Measurements from ENCODE around the gene TRIM10.
"Not testable (repeated sequence)": the region's sequence is repeated elsewhere in the genome, so short reads cannot be mapped to it uniquely, and the experiment has no call there.

Gene TRIM10

DNA sequence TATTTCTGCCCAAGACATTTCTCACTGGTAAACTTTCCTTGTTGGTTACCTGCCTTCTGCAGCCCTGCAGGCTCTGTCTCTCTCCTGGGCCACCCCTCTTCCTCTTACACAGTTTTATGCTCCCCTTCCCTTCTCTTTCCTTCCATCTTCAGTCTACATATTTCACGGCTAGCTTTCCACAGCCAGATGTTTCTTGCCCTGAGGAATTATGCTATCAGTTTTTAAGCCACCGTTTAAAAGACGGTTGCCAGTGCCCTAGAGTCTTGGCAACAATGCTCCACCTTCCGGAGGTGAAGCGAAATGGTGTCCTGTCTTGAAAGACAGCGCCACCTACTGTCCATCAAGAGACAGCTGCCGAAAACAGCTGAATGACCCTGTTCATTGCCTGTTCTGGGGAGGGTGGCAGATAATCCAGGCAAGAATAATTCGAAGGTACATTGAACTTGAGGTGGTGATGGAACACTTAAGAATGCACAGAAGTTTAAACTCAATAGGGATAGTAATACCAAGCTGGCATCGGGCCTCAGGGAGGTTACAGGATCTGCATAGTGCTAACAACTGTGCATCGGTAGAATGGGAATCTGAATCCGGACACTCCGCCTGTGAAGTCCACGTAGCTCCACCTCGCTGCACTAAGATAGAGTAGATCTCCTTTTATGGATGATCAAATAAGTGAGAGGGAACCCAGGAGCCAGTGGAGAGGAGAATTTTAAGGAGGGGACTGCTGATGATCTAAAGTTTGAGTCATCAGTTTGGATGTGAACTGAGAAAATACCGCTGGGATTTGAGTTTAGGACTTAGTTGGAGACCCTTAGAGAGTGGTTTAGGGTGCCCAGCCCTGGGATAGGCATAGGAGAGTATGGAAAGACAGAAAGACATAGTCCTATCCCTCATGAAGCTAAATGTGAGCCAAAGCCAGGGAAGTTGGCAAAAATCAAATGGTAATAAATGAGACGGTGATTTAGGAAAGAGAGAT is 29.8 kb downstream of the TRIM10 start:
- in situ Hi-C loops (cut with MboI; ENCODE audit: low sequenced_read_pairs), result no loop called here

DNA sequence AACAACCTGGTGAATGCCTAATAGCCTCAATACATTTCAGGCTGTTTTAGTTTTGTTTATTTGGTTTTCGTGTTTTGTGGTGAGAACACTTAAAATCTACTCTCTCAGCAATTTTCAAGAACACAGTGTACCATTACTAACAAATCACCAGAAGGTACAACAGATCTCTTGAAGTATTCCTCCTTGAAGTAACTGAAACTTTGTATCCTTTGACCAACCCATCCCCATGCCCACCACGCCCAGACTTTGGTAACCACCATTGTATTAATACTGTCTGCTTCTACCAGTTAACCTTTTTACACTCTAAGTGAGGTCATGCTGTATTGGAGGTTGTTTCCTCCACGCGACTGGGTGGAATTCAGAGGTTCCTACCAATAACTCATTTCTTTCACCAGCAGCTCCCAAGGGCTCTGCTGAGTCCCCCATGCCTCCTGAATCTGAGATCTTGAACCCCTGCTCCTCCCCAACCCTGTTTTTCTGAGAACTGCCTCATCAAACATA is 30.8 kb downstream of the TRIM10 start:
- in situ Hi-C loops (cut with MboI; ENCODE audit: low sequenced_read_pairs), result no loop called here

DNA sequence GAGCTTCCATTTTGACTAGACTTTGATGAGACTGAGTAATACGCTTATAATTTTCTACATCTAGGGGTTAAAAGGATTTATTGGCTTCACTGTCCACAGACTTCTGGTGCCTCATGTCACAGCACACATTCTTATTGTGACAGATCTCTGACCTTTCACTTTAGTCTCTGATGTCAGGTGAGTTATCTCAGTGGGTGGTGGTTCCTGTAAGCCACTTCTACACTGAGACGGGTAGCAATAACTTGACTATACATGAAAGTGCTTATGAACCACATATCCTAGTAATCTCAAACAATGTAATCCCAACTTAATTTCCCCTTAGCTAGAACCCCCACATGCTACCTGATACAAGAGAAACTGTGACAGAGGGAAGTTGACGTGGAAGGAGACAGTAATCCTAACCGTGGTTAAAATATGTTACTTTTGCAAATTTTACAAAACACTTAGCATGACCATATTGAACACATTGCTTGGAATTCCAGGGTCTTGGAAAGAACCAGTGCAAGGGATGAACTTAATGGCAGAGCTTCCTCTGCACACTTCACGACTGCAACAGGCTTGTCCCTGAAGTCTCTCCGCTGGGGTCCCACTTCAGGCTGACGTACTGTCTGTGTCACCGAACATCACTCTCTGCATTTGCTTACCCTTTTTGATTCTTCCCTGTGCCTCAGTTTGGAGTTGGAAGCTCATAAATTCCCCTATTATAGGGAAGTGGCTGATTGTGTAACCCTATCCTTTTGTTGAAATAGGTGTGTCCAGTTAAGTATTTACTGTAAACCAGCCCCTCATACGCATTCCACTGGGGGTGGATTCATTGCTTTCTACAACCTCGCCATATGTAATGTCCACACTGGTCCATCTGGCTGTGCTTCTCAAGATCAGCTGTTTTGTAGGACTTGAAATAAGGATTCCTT is 31.5 kb downstream of the TRIM10 start:
- in situ Hi-C loops (cut with MboI; ENCODE audit: low sequenced_read_pairs), result no loop called here

DNA sequence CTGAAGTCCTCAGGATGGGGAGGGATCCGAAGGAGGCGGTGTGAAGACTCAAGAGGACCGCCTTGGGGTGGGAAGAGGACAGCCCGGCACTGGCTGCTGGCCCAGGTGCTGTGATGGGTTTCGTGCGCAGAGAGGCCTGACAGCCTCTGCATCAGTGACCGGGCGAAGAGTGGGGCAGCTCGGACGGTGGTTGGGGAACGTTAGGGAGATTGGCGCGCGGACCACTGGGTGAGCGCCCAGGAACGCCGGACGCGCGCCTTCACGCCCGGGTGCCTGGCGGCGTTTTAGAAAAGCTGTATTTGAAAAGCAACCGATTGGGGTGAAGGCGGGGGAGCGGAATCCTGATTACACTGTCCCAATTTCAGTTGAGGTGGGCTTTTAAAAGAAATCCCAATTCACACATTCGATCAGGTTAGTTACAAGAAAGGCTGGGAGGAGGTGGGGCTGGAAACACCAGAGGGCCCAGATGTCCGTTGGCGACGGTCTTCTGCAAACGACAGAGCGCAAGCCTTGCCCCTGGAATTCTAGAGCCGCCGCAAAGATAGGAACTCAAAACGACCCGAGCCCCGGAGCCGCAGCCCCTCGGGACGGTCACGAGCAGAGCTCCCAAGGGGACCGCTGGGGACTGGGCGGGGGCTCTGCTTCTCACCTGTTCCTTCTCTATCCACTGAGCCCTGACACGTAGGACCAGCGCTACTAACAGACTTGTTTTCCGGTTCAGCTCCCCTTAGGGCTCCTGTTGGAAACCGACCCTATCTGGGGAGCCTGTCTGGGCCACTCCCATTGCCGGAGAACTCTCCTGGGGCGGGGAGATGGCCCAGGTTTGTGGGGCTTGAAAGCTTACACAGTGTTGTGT is 33.5 kb downstream of the TRIM10 start:
- in situ Hi-C loops (cut with MboI; ENCODE audit: low sequenced_read_pairs), result no loop called here

DNA sequence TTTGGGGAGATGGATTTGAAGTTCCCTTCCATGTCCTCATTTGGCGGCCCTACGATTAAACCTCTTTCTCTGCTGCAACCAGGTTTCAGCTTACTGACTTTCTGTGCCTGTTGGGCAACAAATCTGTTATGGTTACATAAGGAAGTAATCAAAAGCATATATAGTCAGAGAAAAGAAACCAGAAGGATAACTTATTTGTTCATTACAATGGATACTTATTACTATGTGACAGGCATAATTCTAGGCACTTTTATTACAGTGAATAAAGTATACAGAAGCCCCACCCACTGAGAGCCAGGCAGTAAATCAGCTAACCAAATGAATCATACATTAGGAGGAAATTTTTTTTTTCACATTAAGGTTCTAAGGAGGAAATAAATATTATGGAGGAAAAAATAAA is 38.5 kb downstream of the TRIM10 start:
- in situ Hi-C loops (cut with MboI; ENCODE audit: low sequenced_read_pairs), result no loop called here

DNA sequence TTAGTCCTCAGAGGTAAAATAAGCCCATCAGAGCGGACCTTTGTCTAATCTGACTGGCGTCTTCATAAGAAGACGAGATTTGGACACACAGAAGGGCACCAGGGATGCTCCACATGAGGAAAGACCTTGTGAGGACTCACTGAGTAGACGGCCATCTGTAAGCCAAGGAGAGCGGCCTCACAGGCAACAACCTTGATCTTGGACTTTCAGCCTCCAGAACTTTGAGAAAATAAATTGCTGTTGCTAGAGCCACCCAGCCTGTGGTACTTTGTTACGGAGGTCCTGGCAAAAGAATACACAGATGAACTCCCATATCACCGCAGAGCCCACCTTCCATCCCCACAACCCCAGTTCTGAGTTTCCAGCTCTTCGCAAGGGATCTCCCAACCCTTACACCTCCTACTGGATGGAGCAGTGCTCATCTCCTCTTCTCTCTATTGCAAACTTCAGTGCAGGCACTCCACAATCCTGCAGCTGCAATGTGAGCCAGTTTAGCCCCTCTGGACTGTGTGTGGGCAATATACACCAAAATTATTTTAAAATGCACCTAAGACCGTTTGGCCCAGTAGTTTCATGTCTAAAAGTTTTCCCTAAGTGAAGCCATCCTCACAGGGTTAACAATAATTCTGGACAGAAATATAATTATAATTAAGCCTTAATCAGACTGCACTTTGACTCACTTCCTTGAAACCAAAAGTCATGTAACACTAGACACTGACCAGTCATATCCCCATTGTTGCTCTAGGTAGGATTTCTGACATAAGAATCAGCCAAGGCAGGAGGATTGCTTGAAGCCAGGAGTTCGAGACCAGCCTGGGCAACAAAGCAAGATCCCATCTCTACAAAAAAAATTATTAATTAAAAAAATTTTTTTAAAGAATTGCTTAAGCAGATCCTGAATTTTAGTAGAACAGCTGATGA is 39.3 kb downstream of the TRIM10 start:
- in situ Hi-C loops (cut with MboI; ENCODE audit: low sequenced_read_pairs), result no loop called here

DNA sequence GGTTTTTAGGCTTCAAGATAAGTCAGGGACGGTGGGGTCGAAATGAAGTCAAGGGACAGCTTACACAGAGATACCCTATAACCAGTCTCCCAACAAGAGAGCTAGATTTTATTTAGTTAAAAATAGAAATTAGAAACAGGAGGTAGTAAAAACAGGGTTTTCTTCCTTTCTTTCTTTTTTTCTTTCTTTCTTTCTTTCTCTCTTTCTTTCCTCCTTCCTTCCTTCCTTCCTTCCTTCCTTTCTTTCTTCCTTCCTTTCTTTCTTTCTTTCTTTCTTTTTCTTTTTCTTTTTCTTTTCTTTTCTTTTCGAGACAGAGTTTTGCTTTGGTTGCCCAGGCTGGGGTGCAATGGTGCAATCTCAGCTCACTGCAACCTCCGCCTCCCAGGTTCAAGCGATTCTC is 42.3 kb downstream of the TRIM10 start:
- in situ Hi-C loops (cut with MboI; ENCODE audit: low sequenced_read_pairs), result not testable (repeated sequence)

DNA sequence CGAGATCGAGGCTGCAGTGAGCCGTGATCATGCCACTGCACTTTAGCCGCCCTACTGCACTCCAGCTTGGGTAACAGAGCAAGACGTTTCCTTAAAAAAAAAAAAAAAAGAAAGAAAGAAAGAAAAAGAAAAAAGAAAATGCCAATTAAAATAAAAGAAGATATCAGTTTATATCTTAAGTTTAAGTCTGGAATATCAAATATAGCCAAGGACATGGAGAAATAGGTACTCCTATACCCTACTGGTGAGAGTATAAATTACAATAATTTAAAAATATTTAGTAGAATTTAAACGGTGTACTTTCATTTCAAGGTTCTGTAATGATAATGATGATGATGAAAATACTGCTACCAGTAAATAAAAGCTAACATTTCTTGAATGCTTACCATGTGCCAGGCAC is 44.3 kb downstream of the TRIM10 start:
- in situ Hi-C loops (cut with MboI; ENCODE audit: low sequenced_read_pairs), result no loop called here

DNA sequence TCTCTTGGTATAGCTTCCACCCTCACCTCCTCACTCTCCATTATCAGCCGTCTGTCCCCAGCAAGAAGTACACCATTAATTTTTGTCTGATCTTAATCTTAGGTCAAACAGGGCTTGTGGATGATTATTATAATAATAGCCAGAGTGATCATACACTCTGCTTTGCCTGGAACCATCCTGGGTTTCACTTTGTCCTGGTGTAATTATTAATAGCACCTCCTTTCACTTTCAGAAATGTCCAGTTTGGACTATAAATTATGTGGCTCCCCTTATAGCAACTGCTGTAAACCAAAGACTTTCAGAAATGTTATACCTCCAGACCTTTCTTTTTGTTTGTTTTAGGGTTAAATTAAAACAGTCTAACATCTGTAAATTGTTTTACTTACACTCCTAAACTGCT is 47.2 kb downstream of the TRIM10 start:
- in situ Hi-C loops (cut with MboI; ENCODE audit: low sequenced_read_pairs), result no loop called here

DNA sequence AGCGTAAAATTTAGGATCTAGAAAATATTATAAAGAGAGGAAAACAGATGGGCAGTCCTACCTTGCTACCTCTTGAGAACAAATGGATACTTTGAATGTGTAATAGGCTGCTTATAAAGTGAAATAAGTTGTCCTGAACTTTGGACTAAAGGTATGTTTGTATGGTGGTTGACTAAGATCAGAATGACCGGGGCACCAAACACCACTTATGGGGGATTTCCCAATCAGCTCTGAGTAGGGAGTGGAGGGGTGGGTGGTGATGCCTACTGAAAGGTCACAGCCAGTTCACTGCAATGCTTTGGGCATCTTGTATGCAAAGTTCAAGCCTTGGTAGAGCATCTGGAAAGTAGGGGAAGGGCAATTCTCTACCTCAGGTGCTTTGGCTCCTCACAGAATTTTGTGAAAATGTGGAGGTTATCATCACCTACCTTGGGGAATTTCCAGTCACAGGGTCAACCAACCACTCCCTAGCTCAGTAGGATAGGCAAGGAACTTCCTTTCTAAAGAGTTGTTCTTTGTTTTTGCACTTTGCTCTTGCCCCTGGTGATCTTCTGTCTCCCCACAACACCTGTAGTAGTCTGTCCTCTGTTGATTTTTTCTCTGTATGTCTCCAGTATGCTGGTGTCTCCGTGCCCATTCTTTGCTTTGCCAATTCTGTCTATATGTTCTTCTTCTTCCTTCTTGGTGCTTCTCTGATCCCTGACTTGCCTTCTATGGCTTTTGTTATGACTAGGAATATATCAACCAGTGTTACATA is 47.8 kb downstream of the TRIM10 start, which contains the start of gene TRIM31:
Gene TRIM31, minus strand, starts transcription at position 88 of the 757 bp plus-strand sequence. CDS start 285 bp downstream, outside the sequence.
- in situ Hi-C loops (cut with MboI; ENCODE audit: low sequenced_read_pairs), result no loop called here

DNA sequence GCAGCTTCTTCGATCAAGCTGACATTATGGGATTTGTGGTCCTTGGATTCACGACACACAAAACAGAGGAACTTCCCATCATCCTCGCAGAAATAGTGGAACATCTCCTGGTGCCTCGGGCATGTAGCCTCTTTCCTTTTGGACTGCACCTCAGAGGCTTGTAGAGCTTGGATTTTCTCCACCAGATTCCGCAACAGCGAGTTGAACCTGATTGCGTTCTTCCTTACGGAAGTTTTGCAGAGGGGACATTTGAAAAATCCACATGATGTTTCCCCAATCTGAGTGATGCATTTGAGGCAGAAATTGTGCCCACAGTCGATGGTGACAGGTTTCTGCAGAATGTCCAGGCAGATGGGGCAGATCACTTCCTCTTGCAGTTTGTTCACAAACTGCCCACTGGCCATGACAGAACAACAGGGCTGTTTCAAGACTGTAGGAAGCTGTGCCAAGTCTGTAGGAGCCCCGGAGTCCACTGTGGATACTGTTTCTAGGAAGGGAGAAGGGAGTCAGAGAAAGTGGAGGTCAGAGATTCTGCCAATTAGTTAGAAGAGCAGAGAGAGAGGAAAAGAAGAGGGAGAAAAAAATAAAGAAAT is 48.5 kb downstream of the TRIM10 start:
- in situ Hi-C loops (cut with MboI; ENCODE audit: low sequenced_read_pairs), result no loop called here

DNA sequence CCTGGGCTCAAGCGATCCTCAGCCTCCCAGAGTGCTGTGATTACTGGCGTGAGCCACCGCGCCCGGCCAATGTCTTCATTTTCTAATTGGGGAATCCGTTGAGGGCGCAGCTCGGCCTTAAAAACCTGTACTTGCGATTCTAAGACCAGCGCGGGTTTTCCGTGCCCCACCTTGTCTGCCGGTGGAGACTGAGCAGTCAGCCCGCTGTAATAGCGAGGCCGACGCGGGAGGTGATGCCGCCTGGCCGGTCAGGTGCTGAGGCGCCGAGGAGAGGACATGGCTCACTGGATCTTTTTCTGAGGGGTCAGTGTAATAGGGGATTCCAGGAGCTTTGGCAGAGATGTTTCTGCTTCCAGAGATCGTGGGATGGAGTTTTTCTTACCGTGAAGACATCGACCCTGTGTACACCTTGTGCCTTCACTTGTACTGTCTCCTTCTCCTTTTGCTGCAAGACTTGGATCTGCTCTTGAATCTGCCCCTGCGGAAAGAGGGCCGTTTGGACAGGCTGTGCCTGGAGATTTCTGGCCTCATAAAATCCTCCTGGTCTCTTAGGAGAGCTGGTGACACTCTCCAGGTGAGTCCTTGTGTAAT is 49.6 kb downstream of the TRIM10 start:
- in situ Hi-C loops (cut with MboI; ENCODE audit: low sequenced_read_pairs), result no loop called here

DNA sequence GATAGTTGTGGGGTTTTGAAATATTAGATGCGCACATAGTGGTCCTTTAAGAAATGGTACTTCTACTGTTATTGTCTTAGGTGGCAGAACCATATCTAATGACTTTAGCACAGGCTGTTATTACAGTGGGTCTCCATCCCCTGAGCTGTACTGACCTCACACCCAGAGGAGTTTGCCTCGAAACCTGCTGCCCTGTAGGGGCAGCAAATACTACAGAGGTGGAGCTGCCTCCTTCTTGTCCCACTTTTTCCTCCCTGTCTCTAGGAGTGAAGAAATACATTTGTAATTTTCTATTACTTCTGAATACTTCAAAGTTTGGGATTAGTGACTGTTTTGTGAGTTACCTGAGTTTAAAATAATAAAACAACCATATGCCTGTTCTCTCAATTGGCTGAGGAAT is 56.4 kb downstream of the TRIM10 start:
- in situ Hi-C loops (cut with MboI; ENCODE audit: low sequenced_read_pairs), result no loop called here

DNA sequence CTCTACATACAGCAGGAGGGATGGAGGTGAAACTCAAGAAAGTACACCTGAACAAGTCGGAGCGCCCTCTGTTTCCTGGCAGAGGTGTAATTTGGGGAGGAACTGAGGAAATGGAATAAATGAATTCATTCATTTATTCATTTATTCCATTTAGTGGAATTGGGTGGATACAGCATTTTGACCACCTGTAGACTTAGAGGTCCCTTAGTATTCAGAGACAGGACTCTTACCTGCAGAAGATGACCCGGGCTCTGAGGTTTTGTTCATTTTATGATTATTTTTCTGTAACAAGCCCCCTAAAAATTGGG is 57.2 kb downstream of the TRIM10 start:
- in situ Hi-C loops (cut with MboI; ENCODE audit: low sequenced_read_pairs), result no loop called here

DNA sequence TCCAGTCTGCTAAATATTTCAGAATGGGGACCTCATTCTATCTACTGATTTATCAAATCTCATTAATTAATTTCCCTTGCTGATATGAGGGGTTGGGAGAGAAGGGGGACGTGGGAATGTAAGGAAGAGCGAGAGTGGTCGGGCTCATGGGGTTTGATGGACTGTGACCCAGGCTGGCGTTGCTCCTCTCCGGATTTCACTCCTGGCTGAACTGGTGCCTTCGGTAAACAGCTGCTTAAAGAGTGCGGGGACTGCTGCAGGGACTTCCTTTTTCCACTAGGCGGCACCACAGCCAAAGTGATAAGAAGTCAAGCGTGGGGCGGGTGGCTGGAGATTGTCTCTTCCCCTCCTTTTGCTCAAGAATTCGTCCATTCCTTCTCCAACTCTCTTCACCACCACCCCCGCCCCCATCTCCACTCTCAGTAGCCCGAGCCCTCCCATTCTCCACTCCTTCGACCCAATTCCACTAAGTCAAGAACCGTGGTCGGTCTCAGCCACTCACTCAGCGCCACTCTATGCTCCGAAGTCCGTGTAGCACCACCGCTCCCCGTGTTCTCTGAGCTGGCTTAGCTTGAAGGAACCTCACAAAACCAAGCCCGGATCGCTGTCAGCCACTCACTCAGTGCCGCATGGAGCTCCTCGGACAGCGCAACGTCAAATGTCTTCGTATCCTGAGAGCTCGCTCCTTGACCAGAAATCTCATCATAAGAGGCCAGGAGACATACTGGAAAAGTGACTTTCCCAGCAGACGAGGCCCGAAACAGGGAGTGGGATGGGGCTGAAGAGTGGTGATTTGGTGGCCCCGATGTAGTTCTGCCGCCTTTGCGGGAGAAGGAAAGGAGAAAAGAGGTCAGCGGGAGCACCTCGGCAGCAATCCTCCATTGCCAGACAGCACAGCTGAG is 57.8 kb downstream of the TRIM10 start:
- in situ Hi-C loops (cut with MboI; ENCODE audit: low sequenced_read_pairs), result no loop called here

DNA sequence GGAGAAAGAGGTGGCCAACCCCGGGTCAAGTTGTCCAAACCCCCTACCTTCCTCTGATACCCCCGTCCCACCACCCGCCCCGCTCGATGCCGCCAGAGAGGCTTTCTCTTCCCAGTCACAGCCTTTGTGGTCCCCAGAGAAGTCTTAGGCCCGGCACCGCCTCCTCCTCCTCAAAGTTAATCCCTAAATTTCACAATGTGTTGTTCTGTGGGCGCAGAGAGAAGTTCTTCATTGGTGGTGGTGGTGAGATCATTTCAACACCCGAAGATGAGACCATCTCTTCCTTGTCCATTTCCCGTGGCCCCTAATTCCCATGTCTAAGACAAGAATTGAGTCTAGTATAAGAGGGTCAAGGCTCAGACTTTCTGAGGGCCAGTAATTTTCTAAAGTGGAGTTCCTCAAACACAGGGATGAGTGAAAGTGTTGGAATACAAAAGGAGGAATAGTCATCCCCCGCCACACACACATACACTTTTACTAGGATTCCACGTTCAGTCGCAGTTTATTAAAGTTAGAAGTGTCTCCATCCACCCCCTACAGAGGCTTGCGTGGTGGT is 58.5 kb downstream of the TRIM10 start:
- in situ Hi-C loops (cut with MboI; ENCODE audit: low sequenced_read_pairs), result no loop called here
